Measurements from ENCODE around the gene SPINT4. TPM values are rescaled to one million over a fixed set of nuclear protein-coding genes. Genes with fewer than 3 reads are reported as not detected.
"Not testable (repeated sequence)": the region's sequence is repeated elsewhere in the genome, so short reads cannot be mapped to it uniquely, and the experiment has no call there.

The SPINT4 gene
- total and polyA plus RNA-seq, 2 experiments from 2014 or later: not detected

GRCh38 chr20:45693346-45693745 lies 28.8 kb upstream of the SPINT4 start:
- not testable (repeated sequence) for H3K4me1 Mint-ChIP-seq; H3F3A ChIP-seq (replicated peaks; ENCODE audit: low read depth); H3K27ac Mint-ChIP-seq; H4K20me1 ChIP-seq (replicated peaks; ENCODE audit: insufficient read depth); ATAC-seq; DNase-seq (ENCODE audit: low spot score); H3K9me2 ChIP-seq (ENCODE audit: insufficient read depth); H3K4me3 Mint-ChIP-seq; H3K4me1 ChIP-seq (ENCODE audit: insufficient read depth); H3K79me2 ChIP-seq (replicated peaks; ENCODE audit: insufficient read depth); H2AFZ ChIP-seq; H3K4me2 ChIP-seq; H3K36me3 ChIP-seq (ENCODE audit: insufficient read depth); H3K27me3 ChIP-seq (ENCODE audit: insufficient read depth); H3K27ac ChIP-seq (ENCODE audit: low read depth); H3K27me3 Mint-ChIP-seq (ENCODE audit: insufficient read depth, low read depth, poor library complexity); H3K4me3 ChIP-seq
- H3K36me3 Mint-ChIP-seq (ENCODE audit: low read depth): peaks cover 27% of the 10 kb centered on the region
- H3K9me3 Mint-ChIP-seq: peaks cover 39% of the 10 kb centered on the region

GRCh38 chr20:45695496-45695895 lies 26.7 kb upstream of the SPINT4 start:
- H3K27me3 Mint-ChIP-seq (ENCODE audit: insufficient read depth, low read depth, poor library complexity): peaks cover 2% of the 10 kb centered on the region
- no peak for DNase-seq (ENCODE audit: low spot score)
- no peak overlapping the region for H3K4me3 Mint-ChIP-seq
- H3K36me3 Mint-ChIP-seq (ENCODE audit: low read depth): peaks cover 27% of the 10 kb centered on the region
- Histone ChIP-seq H2AFZ (peak overlapping the region; percentile 52; the same call in 1 of the 2 replicates), H3K79me2 (replicated peaks; ENCODE audit: insufficient read depth) (no peaks in the 10 kb centered on the region), H3K4me2 (no peak overlapping the region), H3K27ac (ENCODE audit: low read depth) (no peak overlapping the region), H3K4me1 (ENCODE audit: insufficient read depth) (no peaks in the 10 kb centered on the region), H3K27me3 (ENCODE audit: insufficient read depth) (no peaks in the 10 kb centered on the region), H3K9me2 (ENCODE audit: insufficient read depth) (no peaks in the 10 kb centered on the region), H3F3A (replicated peaks; ENCODE audit: low read depth) (no peaks in the 10 kb centered on the region), H3K36me3 (ENCODE audit: insufficient read depth) (peaks cover 10% of the 10 kb centered on the region), H4K20me1 (replicated peaks; ENCODE audit: insufficient read depth) (no peaks in the 10 kb centered on the region), H3K4me3 (no peak overlapping the region)
- H3K27ac Mint-ChIP-seq: no peak overlapping the region
- no peak for ATAC-seq
- H3K9me3 Mint-ChIP-seq: peaks cover 34% of the 10 kb centered on the region
- no peaks in the 10 kb centered on the region for H3K4me1 Mint-ChIP-seq
- TF ChIP-seq STAT1 (IDR thresholded peaks at IDR 0.05; ENCODE audit: unreplicated experiment) (no peak), JUNB (IDR thresholded peaks at IDR 0.05; ENCODE audit: unreplicated experiment) (no peak), POLR2AphosphoS5 (IDR thresholded peaks at IDR 0.05; ENCODE audit: low read depth) (no peak), NANOG (IDR thresholded peaks at IDR 0.05; ENCODE audit: borderline replicate concordance) (no peak), ZNF114 (CRISPR knock-in tag; IDR thresholded peaks at IDR 0.05) (no peak), ZNF331 (CRISPR knock-in tag; IDR thresholded peaks at IDR 0.05; ENCODE audit: low read depth) (no peak), CREB1 (CRISPR knock-in tag; IDR thresholded peaks at IDR 0.05; ENCODE audit: low read depth) (no peak), EZH2 (IDR thresholded peaks at IDR 0.05; ENCODE audit: low read depth, unreplicated experiment) (no peak)
- TF ChIP-seq, protein P1, sequence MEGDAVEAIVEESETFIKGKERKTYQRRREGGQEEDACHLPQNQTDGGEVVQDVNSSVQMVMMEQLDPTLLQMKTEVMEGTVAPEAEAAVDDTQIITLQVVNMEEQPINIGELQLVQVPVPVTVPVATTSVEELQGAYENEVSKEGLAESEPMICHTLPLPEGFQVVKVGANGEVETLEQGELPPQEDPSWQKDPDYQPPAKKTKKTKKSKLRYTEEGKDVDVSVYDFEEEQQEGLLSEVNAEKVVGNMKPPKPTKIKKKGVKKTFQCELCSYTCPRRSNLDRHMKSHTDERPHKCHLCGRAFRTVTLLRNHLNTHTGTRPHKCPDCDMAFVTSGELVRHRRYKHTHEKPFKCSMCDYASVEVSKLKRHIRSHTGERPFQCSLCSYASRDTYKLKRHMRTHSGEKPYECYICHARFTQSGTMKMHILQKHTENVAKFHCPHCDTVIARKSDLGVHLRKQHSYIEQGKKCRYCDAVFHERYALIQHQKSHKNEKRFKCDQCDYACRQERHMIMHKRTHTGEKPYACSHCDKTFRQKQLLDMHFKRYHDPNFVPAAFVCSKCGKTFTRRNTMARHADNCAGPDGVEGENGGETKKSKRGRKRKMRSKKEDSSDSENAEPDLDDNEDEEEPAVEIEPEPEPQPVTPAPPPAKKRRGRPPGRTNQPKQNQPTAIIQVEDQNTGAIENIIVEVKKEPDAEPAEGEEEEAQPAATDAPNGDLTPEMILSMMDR (conservative IDR thresholded peaks at IDR 0.05; ENCODE audit: low read depth in 2 of 2): no peak
- TF ChIP-seq, protein P2, sequence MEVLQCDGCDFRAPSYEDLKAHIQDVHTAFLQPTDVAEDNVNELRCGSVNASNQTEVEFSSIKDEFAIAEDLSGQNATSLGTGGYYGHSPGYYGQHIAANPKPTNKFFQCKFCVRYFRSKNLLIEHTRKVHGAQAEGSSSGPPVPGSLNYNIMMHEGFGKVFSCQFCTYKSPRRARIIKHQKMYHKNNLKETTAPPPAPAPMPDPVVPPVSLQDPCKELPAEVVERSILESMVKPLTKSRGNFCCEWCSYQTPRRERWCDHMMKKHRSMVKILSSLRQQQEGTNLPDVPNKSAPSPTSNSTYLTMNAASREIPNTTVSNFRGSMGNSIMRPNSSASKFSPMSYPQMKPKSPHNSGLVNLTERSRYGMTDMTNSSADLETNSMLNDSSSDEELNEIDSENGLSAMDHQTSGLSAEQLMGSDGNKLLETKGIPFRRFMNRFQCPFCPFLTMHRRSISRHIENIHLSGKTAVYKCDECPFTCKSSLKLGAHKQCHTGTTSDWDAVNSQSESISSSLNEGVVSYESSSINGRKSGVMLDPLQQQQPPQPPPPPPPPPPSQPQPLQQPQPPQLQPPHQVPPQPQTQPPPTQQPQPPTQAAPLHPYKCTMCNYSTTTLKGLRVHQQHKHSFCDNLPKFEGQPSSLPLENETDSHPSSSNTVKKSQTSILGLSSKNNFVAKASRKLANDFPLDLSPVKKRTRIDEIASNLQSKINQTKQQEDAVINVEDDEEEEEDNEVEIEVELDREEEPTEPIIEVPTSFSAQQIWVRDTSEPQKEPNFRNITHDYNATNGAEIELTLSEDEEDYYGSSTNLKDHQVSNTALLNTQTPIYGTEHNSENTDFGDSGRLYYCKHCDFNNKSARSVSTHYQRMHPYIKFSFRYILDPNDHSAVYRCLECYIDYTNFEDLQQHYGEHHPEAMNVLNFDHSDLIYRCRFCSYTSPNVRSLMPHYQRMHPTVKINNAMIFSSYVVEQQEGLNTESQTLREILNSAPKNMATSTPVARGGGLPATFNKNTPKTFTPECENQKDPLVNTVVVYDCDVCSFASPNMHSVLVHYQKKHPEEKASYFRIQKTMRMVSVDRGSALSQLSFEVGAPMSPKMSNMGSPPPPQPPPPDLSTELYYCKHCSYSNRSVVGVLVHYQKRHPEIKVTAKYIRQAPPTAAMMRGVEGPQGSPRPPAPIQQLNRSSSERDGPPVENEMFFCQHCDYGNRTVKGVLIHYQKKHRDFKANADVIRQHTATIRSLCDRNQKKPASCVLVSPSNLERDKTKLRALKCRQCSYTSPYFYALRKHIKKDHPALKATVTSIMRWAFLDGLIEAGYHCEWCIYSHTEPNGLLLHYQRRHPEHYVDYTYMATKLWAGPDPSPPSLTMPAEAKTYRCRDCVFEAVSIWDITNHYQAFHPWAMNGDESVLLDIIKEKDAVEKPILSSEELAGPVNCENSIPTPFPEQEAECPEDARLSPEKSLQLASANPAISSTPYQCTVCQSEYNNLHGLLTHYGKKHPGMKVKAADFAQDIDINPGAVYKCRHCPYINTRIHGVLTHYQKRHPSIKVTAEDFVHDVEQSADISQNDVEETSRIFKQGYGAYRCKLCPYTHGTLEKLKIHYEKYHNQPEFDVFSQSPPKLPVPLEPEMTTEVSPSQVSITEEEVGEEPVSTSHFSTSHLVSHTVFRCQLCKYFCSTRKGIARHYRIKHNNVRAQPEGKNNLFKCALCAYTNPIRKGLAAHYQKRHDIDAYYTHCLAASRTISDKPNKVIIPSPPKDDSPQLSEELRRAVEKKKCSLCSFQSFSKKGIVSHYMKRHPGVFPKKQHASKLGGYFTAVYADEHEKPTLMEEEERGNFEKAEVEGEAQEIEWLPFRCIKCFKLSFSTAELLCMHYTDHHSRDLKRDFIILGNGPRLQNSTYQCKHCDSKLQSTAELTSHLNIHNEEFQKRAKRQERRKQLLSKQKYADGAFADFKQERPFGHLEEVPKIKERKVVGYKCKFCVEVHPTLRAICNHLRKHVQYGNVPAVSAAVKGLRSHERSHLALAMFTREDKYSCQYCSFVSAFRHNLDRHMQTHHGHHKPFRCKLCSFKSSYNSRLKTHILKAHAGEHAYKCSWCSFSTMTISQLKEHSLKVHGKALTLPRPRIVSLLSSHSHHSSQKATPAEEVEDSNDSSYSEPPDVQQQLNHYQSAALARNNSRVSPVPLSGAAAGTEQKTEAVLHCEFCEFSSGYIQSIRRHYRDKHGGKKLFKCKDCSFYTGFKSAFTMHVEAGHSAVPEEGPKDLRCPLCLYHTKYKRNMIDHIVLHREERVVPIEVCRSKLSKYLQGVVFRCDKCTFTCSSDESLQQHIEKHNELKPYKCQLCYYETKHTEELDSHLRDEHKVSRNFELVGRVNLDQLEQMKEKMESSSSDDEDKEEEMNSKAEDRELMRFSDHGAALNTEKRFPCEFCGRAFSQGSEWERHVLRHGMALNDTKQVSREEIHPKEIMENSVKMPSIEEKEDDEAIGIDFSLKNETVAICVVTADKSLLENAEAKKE (CRISPR knock-in tag; IDR thresholded peaks at IDR 0.05): no peak
- TF ChIP-seq, protein P3, sequence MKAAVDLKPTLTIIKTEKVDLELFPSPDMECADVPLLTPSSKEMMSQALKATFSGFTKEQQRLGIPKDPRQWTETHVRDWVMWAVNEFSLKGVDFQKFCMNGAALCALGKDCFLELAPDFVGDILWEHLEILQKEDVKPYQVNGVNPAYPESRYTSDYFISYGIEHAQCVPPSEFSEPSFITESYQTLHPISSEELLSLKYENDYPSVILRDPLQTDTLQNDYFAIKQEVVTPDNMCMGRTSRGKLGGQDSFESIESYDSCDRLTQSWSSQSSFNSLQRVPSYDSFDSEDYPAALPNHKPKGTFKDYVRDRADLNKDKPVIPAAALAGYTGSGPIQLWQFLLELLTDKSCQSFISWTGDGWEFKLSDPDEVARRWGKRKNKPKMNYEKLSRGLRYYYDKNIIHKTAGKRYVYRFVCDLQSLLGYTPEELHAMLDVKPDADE (IDR thresholded peaks at IDR 0.05): no peak
